Activated CD4-positive, alpha-beta T cell treated with anti-CD3 and anti-CD28 coated beads for 36 hours (primary cell): Measurements from ENCODE around the gene S100Z. TPM values are rescaled to one million over a fixed set of nuclear protein-coding genes. Genes with fewer than 3 reads are reported as not detected.
"Not testable (repeated sequence)": the region's sequence is repeated elsewhere in the genome, so short reads cannot be mapped to it uniquely, and the experiment has no call there.

ENCODE experiments used
- ATAC-seq: fragments of 200-7000 bp; cut with Tn5 transposase; one replicate; pipeline ENCODE4 v1.10.0; 2021; ENCODE audit warnings: mild to moderate bottlenecking, moderate library complexity
- CTCF ChIA-PET: fragments of 350-600 bp; sonication (Branson Sonifier 250); formaldehyde crosslinking; loops from one replicate; lab custom pipeline; 2021; ENCODE audit warnings: antibody characterized with exemption; lab: Charles Lee
- POLR2A ChIA-PET: fragments of 350-600 bp; sonication (Branson Sonifier 250); formaldehyde crosslinking; loops from one replicate; lab custom pipeline; 2021; ENCODE audit warnings: antibody characterized with exemption, inconsistent platforms; lab: Charles Lee
- DNase-seq: peaks from one replicate; pipeline ENCODE4 v3.0.0-alpha.2; 2020
- H3K27ac Mint-ChIP-seq: one replicate; pipeline ENCODE4 v1.8.0; 2021; ENCODE audit warnings: mixed read lengths
- H3K27me3 Mint-ChIP-seq: one replicate; pipeline ENCODE4 v1.8.0; 2021; ENCODE audit warnings: mixed read lengths
- H3K36me3 Mint-ChIP-seq: one replicate; pipeline ENCODE4 v1.8.0; 2021; ENCODE audit warnings: low read depth, mixed read lengths
- H3K4me1 Mint-ChIP-seq: one replicate; pipeline ENCODE4 v1.8.0; 2021; ENCODE audit warnings: mixed read lengths
- H3K4me3 Mint-ChIP-seq: one replicate; pipeline ENCODE4 v1.8.0; 2021; ENCODE audit warnings: mild to moderate bottlenecking, moderate library complexity, mixed read lengths
- H3K9me3 Mint-ChIP-seq: one replicate; pipeline ENCODE4 v1.8.0; 2021; ENCODE audit warnings: low read depth, mixed read lengths
- intact Hi-C, 2 experiments: fragments of 100-400 bp; cut with DNase I in 1 of 2; cut with micrococcal nuclease in 1 of 2; formaldehyde crosslinking; loops; one replicate each; pipeline versions ENCODE4 v1.14.2 to v1.15.1; 2022 to 2024; cut with DNase I, micrococcal nuclease
- total RNA-seq, 2 experiments: library from RNA; stranded (reverse); gene quantifications; one replicate each; pipeline ENCODE4 v1.2.3, GENCODE V29; 2021

Gene S100Z
- total RNA-seq, 2 experiments from 2014 or later, result 1.3 to 2.1 TPM

DNA sequence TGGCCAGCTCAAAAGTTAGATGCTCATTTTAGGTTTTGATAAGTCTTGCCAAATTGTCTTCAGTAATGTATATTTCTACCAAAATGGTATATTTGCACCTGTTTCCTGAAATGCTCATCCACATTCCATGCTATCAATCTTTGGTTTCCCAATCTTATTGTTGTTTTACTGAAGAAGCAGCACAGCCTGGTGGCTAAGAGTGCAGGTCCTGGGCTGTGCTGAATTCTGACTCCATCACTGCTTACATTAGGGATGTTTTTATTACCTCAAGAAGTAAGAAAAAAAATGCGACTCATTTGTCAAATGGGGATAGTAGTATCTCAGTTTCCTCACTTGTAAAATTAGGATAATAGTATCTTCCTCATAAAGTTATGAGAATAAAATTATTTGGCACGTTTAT is 13.6 kb upstream of the S100Z start:
- H3K27me3 Mint-ChIP-seq, result no peaks in the 10 kb centered on the region
- peaks cover 1% of the 10 kb centered on the region for H3K4me1 Mint-ChIP-seq
- no peaks in the 10 kb centered on the region for H3K9me3 Mint-ChIP-seq
- CTCF ChIA-PET, result no interaction called here
- H3K27ac Mint-ChIP-seq, result no peak overlapping the region
- ATAC-seq, result no peak
- DNase-seq, result no peak
- H3K4me3 Mint-ChIP-seq, result no peak overlapping the region
- no peaks in the 10 kb centered on the region for H3K36me3 Mint-ChIP-seq
- POLR2A ChIA-PET, result no interaction called here
- intact Hi-C loops, result no loop called here

DNA sequence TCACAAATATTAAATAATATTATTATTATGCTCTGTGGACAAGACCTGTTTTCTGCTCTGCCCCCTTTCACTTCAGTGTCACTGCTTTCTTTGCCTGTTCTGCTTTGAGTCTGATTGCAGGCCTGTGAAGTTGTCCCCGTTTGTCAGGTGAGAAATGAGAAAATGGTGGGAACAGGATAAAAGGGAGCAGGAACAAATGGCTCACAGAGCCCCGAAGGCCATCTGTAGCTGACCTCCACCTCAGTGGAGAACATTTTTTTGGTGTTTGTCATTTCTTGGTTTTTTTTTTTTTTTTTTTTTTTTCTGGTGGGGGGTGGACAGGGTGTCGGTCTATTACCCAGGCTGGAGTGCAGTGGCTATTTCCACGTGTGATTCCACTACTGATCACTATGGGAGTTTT is 13.2 kb upstream of the S100Z start:
- ChIA-PET CTCF (no interaction called here), POLR2A (no interaction called here)
- H3K4me1 Mint-ChIP-seq, result no peaks in the 10 kb centered on the region
- ATAC-seq (no peak), DNase-seq (no peak)
- intact Hi-C loops, result no loop called here
- H3K36me3 Mint-ChIP-seq, result no peaks in the 10 kb centered on the region
- H3K27me3 Mint-ChIP-seq, result no peaks in the 10 kb centered on the region
- no peak overlapping the region for H3K27ac Mint-ChIP-seq
- no peaks in the 10 kb centered on the region for H3K9me3 Mint-ChIP-seq
- no peak overlapping the region for H3K4me3 Mint-ChIP-seq

DNA sequence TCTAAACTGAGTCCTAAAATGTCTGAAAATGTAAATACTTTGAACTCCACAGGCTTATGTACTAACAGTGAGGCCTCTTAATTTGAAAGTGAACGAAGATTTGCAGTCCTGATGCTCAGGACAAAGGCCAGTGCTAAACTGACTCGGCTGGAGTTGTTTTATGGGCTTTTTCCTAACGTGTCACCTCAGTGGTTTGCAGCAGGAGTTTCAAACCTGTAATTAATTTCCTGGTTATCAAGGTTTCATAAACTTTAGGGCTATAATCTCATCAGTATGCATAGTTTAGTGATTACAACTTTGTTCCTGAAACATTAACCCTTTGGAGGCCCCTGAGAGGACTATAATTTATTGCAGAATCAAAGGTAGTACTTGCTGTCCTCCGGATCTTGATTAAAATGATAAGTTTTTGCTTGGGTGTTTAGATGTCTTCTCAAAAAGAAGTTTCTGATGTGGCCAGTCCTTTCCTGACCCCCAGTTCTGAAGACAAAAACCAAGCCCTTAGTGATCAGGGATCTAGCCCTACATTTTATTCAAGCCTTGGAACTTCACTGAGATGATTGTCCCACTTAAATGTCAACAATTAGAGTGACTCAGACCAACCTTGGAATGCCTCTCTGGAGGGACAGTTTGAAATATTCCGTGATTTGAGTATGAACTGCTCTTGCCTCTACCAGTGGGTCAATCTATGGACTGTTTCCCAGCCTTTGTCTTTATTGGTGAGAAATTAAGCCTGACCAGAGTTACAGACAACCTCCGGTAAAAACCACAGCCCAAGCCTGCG is 11.1 kb upstream of the S100Z start:
- ChIA-PET POLR2A (no interaction called here), CTCF (interaction anchor here (0.7 kb wide), 1 partner anchor 21 kb away, joined by 3 read pairs; no protein-coding TSS in a partner anchor)
- intact Hi-C loops, result no loop called here
- Mint-ChIP-seq H3K27me3 (no peaks in the 10 kb centered on the region), H3K36me3 (no peaks in the 10 kb centered on the region), H3K4me3 (no peak overlapping the region), H3K9me3 (no peaks in the 10 kb centered on the region), H3K4me1 (no peaks in the 10 kb centered on the region), H3K27ac (no peak overlapping the region)
- DNase-seq, result no peak
- no peak for ATAC-seq

DNA sequence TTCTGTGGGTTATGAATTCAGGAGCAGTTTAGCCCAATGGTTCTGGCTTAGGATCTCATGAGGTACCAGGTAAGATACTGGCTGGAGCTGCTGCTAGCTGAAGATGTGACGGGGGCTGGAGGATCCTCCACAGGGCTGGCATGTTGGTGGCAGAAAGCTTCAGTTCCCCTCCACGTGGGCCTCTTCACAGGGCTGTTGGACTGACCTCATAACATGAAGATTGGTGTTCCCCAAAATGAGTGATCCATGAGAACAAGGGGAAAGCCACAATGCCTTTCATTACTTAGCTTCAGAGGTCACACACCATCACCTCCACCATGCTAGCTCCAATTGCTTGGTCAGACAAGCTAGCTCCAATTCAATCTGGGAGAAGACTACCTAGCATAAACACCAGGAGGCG is 8.5 kb upstream of the S100Z start:
- ChIA-PET POLR2A (no interaction called here), CTCF (interaction anchor here (1.0 kb wide), 1 partner anchor 8 kb away, joined by 3 read pairs; the partner anchor contains the start of gene S100Z)
- ATAC-seq (no peak), DNase-seq (no peak)
- Mint-ChIP-seq H3K9me3 (no peaks in the 10 kb centered on the region), H3K36me3 (no peaks in the 10 kb centered on the region), H3K4me3 (no peak overlapping the region), H3K27me3 (no peaks in the 10 kb centered on the region), H3K27ac (no peak overlapping the region), H3K4me1 (no peaks in the 10 kb centered on the region)
- intact Hi-C loops, result no loop called here

DNA sequence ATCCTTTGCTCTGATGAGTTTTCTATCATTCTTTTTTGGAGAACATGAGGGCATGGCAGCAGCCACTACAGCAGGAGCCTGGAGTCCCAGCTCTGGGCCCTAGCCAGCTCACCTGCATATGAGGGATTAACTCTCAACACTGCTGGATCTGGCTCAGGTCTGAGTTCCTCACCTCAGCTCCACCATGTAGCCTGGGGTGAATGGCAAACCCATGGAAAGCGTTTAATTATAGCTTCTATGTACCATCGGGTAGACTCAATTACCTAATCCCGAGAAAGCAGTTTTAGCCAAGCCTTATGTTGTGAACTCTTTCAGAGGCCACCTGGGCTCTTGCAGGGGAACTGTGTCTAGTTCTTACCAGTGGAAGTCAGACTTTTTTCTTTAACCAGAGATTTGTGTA is 3.9 kb upstream of the S100Z start:
- no peaks in the 10 kb centered on the region for H3K27me3 Mint-ChIP-seq
- intact Hi-C loops, result no loop called here
- no peak overlapping the region for H3K27ac Mint-ChIP-seq
- ChIA-PET CTCF (interaction anchor here (1.0 kb wide), 1 partner anchor 1721 kb away, joined by 3 read pairs; no protein-coding TSS in a partner anchor), POLR2A (no interaction called here)
- no peaks in the 10 kb centered on the region for H3K9me3 Mint-ChIP-seq
- no peak for DNase-seq
- no peaks in the 10 kb centered on the region for H3K36me3 Mint-ChIP-seq
- ATAC-seq, result no peak
- peaks cover 15% of the 10 kb centered on the region for H3K4me1 Mint-ChIP-seq
- no peak overlapping the region for H3K4me3 Mint-ChIP-seq

DNA sequence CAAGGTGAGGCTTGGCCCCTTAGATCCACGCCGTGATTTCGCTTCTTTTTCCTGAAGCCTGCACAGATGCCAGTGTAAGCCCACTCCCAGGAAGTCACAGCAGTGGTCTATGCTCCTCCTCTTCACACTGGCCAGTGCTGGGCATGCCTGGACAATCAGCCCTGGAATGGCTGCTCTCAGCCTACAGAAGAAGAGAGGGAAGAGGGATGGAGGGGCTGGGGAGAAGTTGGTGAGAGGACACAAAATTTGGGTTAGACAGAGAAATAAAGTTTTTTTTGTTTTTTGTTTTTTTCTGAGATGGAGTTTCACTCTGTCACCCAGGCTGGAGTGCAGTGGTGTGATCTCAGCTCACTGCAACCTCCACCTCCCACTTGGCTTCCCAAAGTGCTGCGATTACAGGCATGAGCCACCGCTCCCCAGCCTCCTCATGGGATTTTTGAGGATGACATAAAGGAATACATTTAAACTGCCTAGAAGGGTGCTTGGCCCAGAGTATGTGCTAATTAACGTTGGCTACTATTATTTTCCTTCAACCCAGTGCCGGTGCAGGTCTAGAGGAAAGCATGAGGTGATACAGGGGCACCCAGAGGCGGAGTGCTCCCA is 830 bp downstream of the S100Z start:
- Mint-ChIP-seq H3K36me3 (peaks cover 2% of the 10 kb centered on the region), H3K27me3 (no peaks in the 10 kb centered on the region), H3K4me1 (peaks cover 31% of the 10 kb centered on the region), H3K9me3 (peaks cover 2% of the 10 kb centered on the region), H3K27ac (peak overlapping the region; percentile 84), H3K4me3 (peak overlapping the region; percentile 48)
- DNase-seq (no peak), ATAC-seq (no peak)
- intact Hi-C loops, result no loop called here
- POLR2A ChIA-PET, result no interaction called here
- CTCF ChIA-PET, result interaction anchor here (1.3 to 1.4 kb wide), 2 partner anchors 9 to 32 kb away, joined by 3 read pairs; no protein-coding TSS in a partner anchor

DNA sequence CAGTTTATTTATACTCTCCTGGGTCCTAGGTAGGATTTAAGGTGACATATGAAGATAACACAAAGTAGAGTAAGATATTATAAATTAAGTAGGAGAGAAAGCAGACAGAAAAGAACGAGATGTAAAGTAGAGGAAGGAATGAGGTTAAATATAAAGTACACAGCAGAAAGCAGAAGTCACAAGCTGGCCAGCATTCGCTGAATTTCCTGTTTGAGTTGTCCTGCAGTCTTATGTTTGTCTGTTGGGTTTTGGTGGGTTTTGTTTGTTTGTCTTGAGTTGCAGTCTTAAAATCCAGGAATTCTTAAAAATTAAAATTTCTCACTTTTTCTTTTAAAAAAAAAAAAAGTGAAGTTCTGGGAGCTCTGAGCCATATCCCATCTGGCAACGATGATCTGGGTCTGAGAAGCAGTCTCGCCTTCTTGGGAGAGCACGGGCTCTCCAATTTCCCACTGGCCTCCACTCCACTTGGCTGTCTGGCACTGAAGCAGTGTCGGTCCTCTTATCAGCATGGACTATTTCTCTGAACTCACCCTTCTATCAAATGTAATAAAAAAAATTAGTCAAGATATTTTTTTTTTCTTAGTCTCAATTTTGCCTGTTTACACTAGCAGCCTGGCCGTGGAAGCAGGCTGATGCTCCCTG is 2.0 kb downstream of the S100Z start:
- DNase-seq (no peak), ATAC-seq (no peak)
- Mint-ChIP-seq H3K4me1 (peaks cover 43% of the 10 kb centered on the region), H3K27ac (no peak overlapping the region), H3K4me3 (no peak overlapping the region), H3K36me3 (peaks cover 13% of the 10 kb centered on the region), H3K9me3 (peaks cover 5% of the 10 kb centered on the region), H3K27me3 (no peaks in the 10 kb centered on the region)
- ChIA-PET POLR2A (interaction anchor here (0.6 kb wide), 1 partner anchor 768 kb away, joined by 8 read pairs; no protein-coding TSS in a partner anchor), CTCF (interaction anchor here (0.6 kb wide), 1 partner anchor 225 kb away, joined by 4 read pairs; no protein-coding TSS in a partner anchor)
- intact Hi-C loops, result no loop called here

DNA sequence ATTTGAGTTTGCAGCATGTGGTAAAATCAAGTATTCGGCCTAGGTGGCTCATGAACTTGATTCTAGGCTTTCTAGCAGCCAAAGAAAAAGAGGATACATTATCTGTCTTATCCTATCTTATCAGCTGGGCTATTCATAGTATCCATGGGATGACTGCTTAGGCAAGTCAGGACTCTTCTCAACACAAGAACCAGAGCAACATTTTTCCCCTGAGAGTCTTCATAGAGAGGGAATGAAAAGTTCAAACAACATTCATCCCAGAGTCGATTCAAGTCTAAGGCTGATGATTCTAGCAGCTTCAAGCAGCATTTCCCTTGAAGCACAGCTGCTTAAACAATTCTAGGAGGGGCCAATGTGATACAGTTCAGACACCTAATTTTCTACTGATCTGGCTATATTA is 3.0 kb downstream of the S100Z start:
- DNase-seq (no peak), ATAC-seq (no peak)
- Mint-ChIP-seq H3K27me3 (no peaks in the 10 kb centered on the region), H3K9me3 (peaks cover 5% of the 10 kb centered on the region), H3K4me1 (peaks cover 45% of the 10 kb centered on the region), H3K27ac (no peak overlapping the region), H3K36me3 (peaks cover 13% of the 10 kb centered on the region), H3K4me3 (no peak overlapping the region)
- ChIA-PET CTCF (no interaction called here), POLR2A (no interaction called here)
- intact Hi-C loops, result no loop called here

DNA sequence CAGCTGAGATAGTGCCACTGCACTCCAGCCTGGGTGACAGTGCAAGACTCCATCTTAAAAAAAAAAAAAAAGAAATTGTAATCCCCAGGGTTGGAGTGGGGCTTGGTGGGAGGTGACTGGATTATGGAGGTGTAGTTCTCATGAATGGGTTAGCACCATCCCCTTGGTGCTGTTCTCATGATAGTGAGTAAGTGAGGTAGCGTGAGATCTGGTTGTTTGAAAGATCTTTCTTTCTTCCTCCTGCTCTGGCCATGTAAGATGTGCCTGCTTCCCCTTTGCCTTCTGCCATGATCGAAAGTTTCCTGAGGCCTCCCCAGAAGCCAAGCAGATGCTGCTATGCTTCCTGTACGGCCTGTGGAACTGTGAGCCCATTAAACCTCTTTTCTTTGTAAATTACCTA is 3.9 kb downstream of the S100Z start:
- Mint-ChIP-seq H3K36me3 (peaks cover 13% of the 10 kb centered on the region), H3K4me1 (peaks cover 45% of the 10 kb centered on the region)
- CTCF ChIA-PET, H3K27ac Mint-ChIP-seq, DNase-seq, POLR2A ChIA-PET, intact Hi-C loops, ATAC-seq, H3K27me3 Mint-ChIP-seq, H3K9me3 Mint-ChIP-seq, H3K4me3 Mint-ChIP-seq: not testable (repeated sequence)

DNA sequence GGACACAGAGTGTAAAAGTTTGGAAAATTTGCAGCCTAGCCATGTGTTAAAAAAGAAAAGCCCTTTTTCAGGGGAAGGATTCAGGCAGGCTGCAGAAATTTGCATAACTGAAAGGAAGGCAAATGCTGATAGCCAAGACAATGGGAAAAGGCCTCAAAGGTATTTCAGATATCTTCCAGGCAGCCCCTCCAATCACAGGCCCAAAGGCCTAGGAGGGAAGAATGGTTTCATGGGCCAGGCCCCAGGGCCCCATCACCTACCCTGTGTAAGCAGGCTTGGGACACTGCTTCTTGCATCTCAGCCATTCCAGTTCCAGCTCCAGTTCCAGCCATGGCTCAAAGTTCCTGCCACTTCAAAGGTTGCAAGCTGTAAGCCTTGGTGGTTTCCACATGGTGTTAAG is 4.8 kb downstream of the S100Z start:
- Mint-ChIP-seq H3K27me3 (no peaks in the 10 kb centered on the region), H3K9me3 (peaks cover 5% of the 10 kb centered on the region), H3K27ac (no peak overlapping the region), H3K4me1 (peaks cover 42% of the 10 kb centered on the region), H3K4me3 (no peak overlapping the region), H3K36me3 (peaks cover 13% of the 10 kb centered on the region)
- CTCF ChIA-PET, result interaction anchor here (0.6 kb wide), 1 partner anchor 54 kb away, joined by 4 read pairs; no protein-coding TSS in a partner anchor
- DNase-seq, result no peak
- intact Hi-C loops, result no loop called here
- POLR2A ChIA-PET, result no interaction called here
- no peak for ATAC-seq

DNA sequence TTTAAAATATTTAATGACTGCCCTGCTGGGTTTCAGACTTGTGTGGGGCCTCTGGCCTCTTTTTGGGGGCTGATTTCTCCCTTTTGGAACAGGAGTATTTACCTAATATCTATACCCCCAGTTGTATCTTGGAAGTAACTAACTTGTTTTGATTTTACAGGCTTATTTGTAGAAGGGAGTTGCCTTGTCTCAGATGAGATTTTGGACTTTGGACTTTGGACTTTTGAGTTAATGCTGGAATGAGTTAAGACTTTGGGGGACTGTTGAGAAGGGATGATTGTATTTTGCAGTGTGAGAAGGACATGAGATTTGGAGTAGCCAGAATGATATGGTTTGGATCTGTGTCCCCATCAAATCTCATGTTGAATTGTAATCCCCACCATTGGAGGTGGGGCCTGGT is 5.7 kb downstream of the S100Z start:
- peak overlapping the region; percentile 39 for H3K4me3 Mint-ChIP-seq
- ATAC-seq, CTCF ChIA-PET: not testable (repeated sequence)

More for the DNA sequence above, 5.7 kb downstream of the S100Z start:
- H3K27me3 Mint-ChIP-seq, POLR2A ChIA-PET, DNase-seq, H3K9me3 Mint-ChIP-seq, intact Hi-C loops: not testable (repeated sequence)
- Mint-ChIP-seq H3K27ac (peak overlapping the region; percentile 95), H3K36me3 (peaks cover 13% of the 10 kb centered on the region), H3K4me1 (peaks cover 33% of the 10 kb centered on the region)
